CD4-positive, alpha-beta T cell treated with Interleukin-15 for 4 hours (primary cell): ENCODE data around the gene DOK6.

ENCODE experiments used
- DNase-seq: peaks from one replicate; pipeline ENCODE4 v3.0.0-alpha.2; 2020; ENCODE audit warnings: low spot score

The DOK6 gene

GRCh38 chr18:69689121-69689759, 288.6 kb downstream of the DOK6 start:
- no peak for DNase-seq

GRCh38 chr18:69691008-69691760, 290.5 kb downstream of the DOK6 start:
- DNase-seq, result no peak

- DNase-seq, result no peak
Measured at GRCh38 chr18:69697069-69697468, 296.4 kb downstream of the DOK6 start.

- no peak for DNase-seq
Measured at GRCh38 chr18:69697689-69698088, 297.0 kb downstream of the DOK6 start.

GRCh38 chr18:69701305-69701704, 300.6 kb downstream of the DOK6 start:
- no peak for DNase-seq

- no peak for DNase-seq
Measured at GRCh38 chr18:69703461-69703860, 302.8 kb downstream of the DOK6 start.

GRCh38 chr18:69705987-69706386, 305.3 kb downstream of the DOK6 start:
- no peak for DNase-seq

- no peak for DNase-seq
Measured at GRCh38 chr18:69708844-69709243, 308.2 kb downstream of the DOK6 start.

- no peak for DNase-seq
Measured at GRCh38 chr18:69715191-69715795, 314.6 kb downstream of the DOK6 start.

GRCh38 chr18:69717586-69717985, 316.9 kb downstream of the DOK6 start:
- DNase-seq, result no peak

- DNase-seq, result no peak
Measured at GRCh38 chr18:69718912-69719547, 318.3 kb downstream of the DOK6 start.

- no peak for DNase-seq
Measured at GRCh38 chr18:69720422-69720821, 319.7 kb downstream of the DOK6 start.

GRCh38 chr18:69723434-69723833, 322.7 kb downstream of the DOK6 start:
- no peak for DNase-seq

- DNase-seq, result no peak
Measured at GRCh38 chr18:69725009-69725408, 324.3 kb downstream of the DOK6 start.

- no peak for DNase-seq
Measured at GRCh38 chr18:69725855-69726508, 325.3 kb downstream of the DOK6 start.

- DNase-seq, result no peak
Measured at GRCh38 chr18:69727912-69728572, 327.4 kb downstream of the DOK6 start.

GRCh38 chr18:69730664-69731063, 330.0 kb downstream of the DOK6 start:
- DNase-seq, result no peak

GRCh38 chr18:69734536-69734935, 333.8 kb downstream of the DOK6 start:
- no peak for DNase-seq

GRCh38 chr18:69736730-69737129, 336.0 kb downstream of the DOK6 start:
- no peak for DNase-seq

GRCh38 chr18:69737851-69738250, 337.2 kb downstream of the DOK6 start:
- DNase-seq, result no peak

GRCh38 chr18:69747388-69747787, 346.7 kb downstream of the DOK6 start:
- DNase-seq, result no peak
